ENCODE results near the gene ELK3.

Gene ELK3

DNA sequence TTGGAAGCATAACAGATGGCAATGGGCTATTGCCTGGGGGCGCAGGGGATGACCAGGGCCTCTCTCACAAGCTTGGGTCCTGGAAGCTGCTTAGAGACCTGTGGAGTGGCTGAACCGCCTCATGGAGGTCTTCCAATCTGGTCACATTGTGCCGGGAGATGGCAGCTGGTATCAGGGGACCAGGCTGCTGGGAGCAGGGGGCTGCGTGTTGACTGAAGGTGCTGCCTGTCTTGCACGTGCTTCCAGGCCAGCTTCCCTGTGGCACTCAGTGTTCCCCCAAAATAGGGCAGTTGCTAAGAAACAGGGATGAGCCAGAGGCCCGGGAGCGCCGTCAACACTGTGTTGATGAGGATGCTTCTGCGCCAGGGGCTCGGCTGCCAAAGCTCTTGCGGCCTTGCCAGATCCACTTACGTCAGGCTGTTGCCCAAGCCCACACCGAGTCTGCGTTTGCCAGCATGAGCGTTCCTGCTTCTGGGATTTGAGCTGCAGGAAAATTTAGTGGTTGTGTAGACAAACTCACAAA is 39.8 kb downstream of the ELK3 start:
- Histone ChIP-seq H3K36me3 (ENCODE audit: control insufficient read depth, insufficient read depth, low read length) (no peaks in the 10 kb centered on the region), H3K9me3 (ENCODE audit: control insufficient read depth, low read length) (no peaks in the 10 kb centered on the region), H3K4me3 (ENCODE audit: low read length) (no peak overlapping the region), H3K4me1 (ENCODE audit: control insufficient read depth, insufficient read depth, low read length) (peaks cover 34% of the 10 kb centered on the region), H3K27me3 (ENCODE audit: control insufficient read depth, insufficient read depth, low read length) (no peaks in the 10 kb centered on the region), H3K9ac (ENCODE audit: low read length) (no peak overlapping the region)

GRCh38 chr12:96234591-96235483 is 40.7 kb downstream of the ELK3 start:
- Histone ChIP-seq H3K4me1 (ENCODE audit: control insufficient read depth, insufficient read depth, low read length) (peaks cover 34% of the 10 kb centered on the region), H3K9ac (ENCODE audit: low read length) (no peak overlapping the region), H3K4me3 (ENCODE audit: low read length) (no peak overlapping the region), H3K9me3 (ENCODE audit: control insufficient read depth, low read length) (no peaks in the 10 kb centered on the region), H3K27me3 (ENCODE audit: control insufficient read depth, insufficient read depth, low read length) (no peaks in the 10 kb centered on the region), H3K36me3 (ENCODE audit: control insufficient read depth, insufficient read depth, low read length) (no peaks in the 10 kb centered on the region)

DNA sequence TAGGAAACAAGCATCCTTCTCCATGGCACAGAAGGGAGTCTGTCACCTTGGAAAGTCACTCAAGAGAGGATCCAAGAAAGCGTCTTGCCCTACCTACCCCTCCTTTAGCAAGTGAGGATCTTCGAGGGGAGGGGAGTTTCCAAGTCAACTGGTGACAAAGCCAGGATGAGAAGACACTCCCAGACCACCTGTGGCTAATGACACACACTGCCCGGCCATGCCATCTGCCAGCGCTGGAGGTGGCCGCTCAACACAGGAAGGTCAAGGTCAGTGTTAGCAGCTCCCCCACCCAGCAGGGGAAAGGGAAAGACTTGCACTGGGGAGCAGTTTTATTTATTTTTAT is 41.3 kb downstream of the ELK3 start:
- H3K4me1 ChIP-seq (ENCODE audit: control insufficient read depth, insufficient read depth, low read length): peaks cover 34% of the 10 kb centered on the region
- H3K9ac ChIP-seq (ENCODE audit: low read length): no peak overlapping the region
- no peak overlapping the region for H3K4me3 ChIP-seq (ENCODE audit: low read length)

GRCh38 chr12:96236221-96236822 is 42.1 kb downstream of the ELK3 start:
- Histone ChIP-seq H3K4me3 (ENCODE audit: low read length) (no peak overlapping the region), H3K4me1 (ENCODE audit: control insufficient read depth, insufficient read depth, low read length) (peaks cover 34% of the 10 kb centered on the region), H3K9me3 (ENCODE audit: control insufficient read depth, low read length) (no peaks in the 10 kb centered on the region), H3K9ac (ENCODE audit: low read length) (no peak overlapping the region), H3K36me3 (ENCODE audit: control insufficient read depth, insufficient read depth, low read length) (no peaks in the 10 kb centered on the region), H3K27me3 (ENCODE audit: control insufficient read depth, insufficient read depth, low read length) (no peaks in the 10 kb centered on the region)

More for the DNA sequence above, 41.3 kb downstream of the ELK3 start:
- Histone ChIP-seq H3K36me3 (ENCODE audit: control insufficient read depth, insufficient read depth, low read length) (no peaks in the 10 kb centered on the region), H3K9me3 (ENCODE audit: control insufficient read depth, low read length) (no peaks in the 10 kb centered on the region), H3K27me3 (ENCODE audit: control insufficient read depth, insufficient read depth, low read length) (no peaks in the 10 kb centered on the region)

GRCh38 chr12:96237035-96237434 is 42.9 kb downstream of the ELK3 start:
- no peaks in the 10 kb centered on the region for H3K27me3 ChIP-seq (ENCODE audit: control insufficient read depth, insufficient read depth, low read length)
- H3K9me3 ChIP-seq (ENCODE audit: control insufficient read depth, low read length): no peaks in the 10 kb centered on the region
- no peaks in the 10 kb centered on the region for H3K36me3 ChIP-seq (ENCODE audit: control insufficient read depth, insufficient read depth, low read length)
- no peak overlapping the region for H3K4me3 ChIP-seq (ENCODE audit: low read length)
- no peak overlapping the region for H3K9ac ChIP-seq (ENCODE audit: low read length)
- H3K4me1 ChIP-seq (ENCODE audit: control insufficient read depth, insufficient read depth, low read length): peaks cover 34% of the 10 kb centered on the region

DNA sequence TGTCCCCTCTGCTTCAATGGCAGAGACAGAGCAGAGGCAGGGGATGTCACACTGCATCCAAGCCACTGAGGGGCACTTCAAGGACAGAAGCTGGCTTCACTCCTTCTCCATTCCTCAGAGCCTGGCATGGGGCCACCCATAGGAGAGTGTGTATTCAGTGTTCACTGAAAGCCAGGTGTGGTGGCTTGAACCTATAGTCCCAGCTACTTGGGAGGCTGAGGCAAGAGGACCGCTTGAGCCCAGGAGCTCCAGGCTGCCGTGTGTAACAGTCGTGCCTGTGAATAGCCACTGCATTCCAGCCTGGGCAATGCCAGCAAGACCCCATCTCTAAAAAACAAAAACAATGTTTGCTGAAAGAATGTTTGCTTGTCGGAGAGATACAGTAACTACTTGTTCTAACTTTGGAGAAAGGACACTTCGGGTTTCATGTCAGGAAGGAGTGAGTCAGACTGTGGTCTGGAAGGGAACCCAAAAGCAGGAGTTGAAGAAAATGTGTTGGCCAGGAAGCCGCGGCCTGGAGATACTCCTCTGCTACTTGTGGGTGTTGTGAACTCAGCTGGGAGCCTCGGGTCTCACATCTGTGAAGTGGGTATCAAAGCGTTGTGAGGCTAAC is 43.4 kb downstream of the ELK3 start:
- Histone ChIP-seq H3K4me1 (ENCODE audit: control insufficient read depth, insufficient read depth, low read length) (peaks cover 36% of the 10 kb centered on the region), H3K27me3 (ENCODE audit: control insufficient read depth, insufficient read depth, low read length) (no peaks in the 10 kb centered on the region), H3K36me3 (ENCODE audit: control insufficient read depth, insufficient read depth, low read length) (no peaks in the 10 kb centered on the region), H3K4me3 (ENCODE audit: low read length) (no peak overlapping the region), H3K9ac (ENCODE audit: low read length) (no peak overlapping the region), H3K9me3 (ENCODE audit: control insufficient read depth, low read length) (no peaks in the 10 kb centered on the region)

GRCh38 chr12:96238336-96239047 is 44.3 kb downstream of the ELK3 start:
- Histone ChIP-seq H3K9ac (ENCODE audit: low read length) (no peak overlapping the region), H3K36me3 (ENCODE audit: control insufficient read depth, insufficient read depth, low read length) (no peaks in the 10 kb centered on the region), H3K9me3 (ENCODE audit: control insufficient read depth, low read length) (no peaks in the 10 kb centered on the region), H3K4me3 (ENCODE audit: low read length) (no peak overlapping the region), H3K27me3 (ENCODE audit: control insufficient read depth, insufficient read depth, low read length) (no peaks in the 10 kb centered on the region), H3K4me1 (ENCODE audit: control insufficient read depth, insufficient read depth, low read length) (peaks cover 40% of the 10 kb centered on the region)

- Histone ChIP-seq H3K36me3 (ENCODE audit: control insufficient read depth, insufficient read depth, low read length) (no peaks in the 10 kb centered on the region), H3K9ac (ENCODE audit: low read length) (no peak overlapping the region), H3K27me3 (ENCODE audit: control insufficient read depth, insufficient read depth, low read length) (no peaks in the 10 kb centered on the region), H3K9me3 (ENCODE audit: control insufficient read depth, low read length) (no peaks in the 10 kb centered on the region), H3K4me1 (ENCODE audit: control insufficient read depth, insufficient read depth, low read length) (peaks cover 34% of the 10 kb centered on the region), H3K4me3 (ENCODE audit: low read length) (no peak overlapping the region)
These were observed 45.8 kb downstream of the ELK3 start for GRCh38 chr12:96239711-96240635.

DNA sequence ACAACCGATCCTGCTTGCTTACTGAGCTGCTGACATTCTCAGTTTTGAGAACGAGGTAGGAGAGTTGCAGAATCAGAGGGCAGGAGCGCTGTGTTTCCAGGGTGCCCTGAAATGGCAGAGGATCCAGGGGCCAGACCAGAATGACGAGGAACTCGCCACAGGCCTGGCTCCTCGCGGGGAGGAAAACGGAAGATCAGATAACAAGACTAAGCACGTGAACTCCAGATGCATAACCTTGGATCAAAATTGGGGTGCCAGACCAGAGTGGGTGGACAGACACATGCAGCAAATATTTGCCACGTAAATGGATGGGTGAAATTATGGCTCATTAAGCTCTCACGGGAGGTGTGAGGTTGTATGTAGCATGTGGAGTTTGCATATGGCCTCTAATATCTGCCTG is 46.5 kb downstream of the ELK3 start:
- Histone ChIP-seq H3K4me1 (ENCODE audit: control insufficient read depth, insufficient read depth, low read length) (peaks cover 34% of the 10 kb centered on the region), H3K9ac (ENCODE audit: low read length) (no peak overlapping the region), H3K27me3 (ENCODE audit: control insufficient read depth, insufficient read depth, low read length) (no peaks in the 10 kb centered on the region), H3K9me3 (ENCODE audit: control insufficient read depth, low read length) (no peaks in the 10 kb centered on the region), H3K4me3 (ENCODE audit: low read length) (no peak overlapping the region), H3K36me3 (ENCODE audit: control insufficient read depth, insufficient read depth, low read length) (no peaks in the 10 kb centered on the region)

DNA sequence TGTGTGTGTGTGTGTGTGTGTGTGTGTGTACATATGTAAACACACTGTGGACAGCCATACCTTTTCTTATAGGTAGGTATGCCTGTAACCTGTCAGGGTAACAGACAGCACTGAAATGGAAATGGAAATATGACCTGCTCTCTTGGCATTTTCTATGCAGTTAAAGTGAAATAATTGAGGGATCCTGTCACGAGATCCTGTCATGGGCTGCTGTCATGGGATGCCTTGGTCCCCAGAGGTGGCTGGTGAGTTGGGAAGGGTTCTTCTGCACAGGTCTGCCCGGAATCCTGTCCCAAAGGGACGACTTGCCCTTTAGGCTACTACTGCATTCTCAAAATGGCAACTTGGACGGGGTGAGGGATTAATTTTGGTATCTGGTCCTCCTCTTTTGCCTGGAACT is 47.3 kb downstream of the ELK3 start:
- Histone ChIP-seq H3K4me3 (ENCODE audit: low read length) (no peak overlapping the region), H3K9me3 (ENCODE audit: control insufficient read depth, low read length) (no peaks in the 10 kb centered on the region), H3K4me1 (ENCODE audit: control insufficient read depth, insufficient read depth, low read length) (peaks cover 28% of the 10 kb centered on the region), H3K36me3 (ENCODE audit: control insufficient read depth, insufficient read depth, low read length) (no peaks in the 10 kb centered on the region), H3K9ac (ENCODE audit: low read length) (no peak overlapping the region), H3K27me3 (ENCODE audit: control insufficient read depth, insufficient read depth, low read length) (no peaks in the 10 kb centered on the region)

- H3K9me3 ChIP-seq (ENCODE audit: control insufficient read depth, low read length): no peaks in the 10 kb centered on the region
- no peak overlapping the region for H3K4me3 ChIP-seq (ENCODE audit: low read length)
- no peak overlapping the region for H3K9ac ChIP-seq (ENCODE audit: low read length)
- peaks cover 23% of the 10 kb centered on the region for H3K4me1 ChIP-seq (ENCODE audit: control insufficient read depth, insufficient read depth, low read length)
- no peaks in the 10 kb centered on the region for H3K27me3 ChIP-seq (ENCODE audit: control insufficient read depth, insufficient read depth, low read length)
- no peaks in the 10 kb centered on the region for H3K36me3 ChIP-seq (ENCODE audit: control insufficient read depth, insufficient read depth, low read length)
These were observed 47.7 kb downstream of the ELK3 start for GRCh38 chr12:96241846-96242256.

Measured in mucosa of stomach (tissue), 1 donor.